NCI-H1436 treated with DMSO at 0.1 percent for 48 hours (cell line): ENCODE data around the gene PRSS23.

Experiments
- DNase-seq: peaks from one replicate; lab custom pipeline; 2025; lab: John Stamatoyannopoulos, UW

Gene PRSS23

GRCh38 chr11:86790867-86791849 lies 9.2 kb upstream of the PRSS23 start:
- no peak for DNase-seq

GRCh38 chr11:86792150-86792549 lies 8.2 kb upstream of the PRSS23 start:
- DNase-seq = no peak

- DNase-seq = no peak
Measured at GRCh38 chr11:86793307-86793706, 7.0 kb upstream of the PRSS23 start.

GRCh38 chr11:86795511-86795910 lies 4.8 kb upstream of the PRSS23 start:
- DNase-seq = no peak

GRCh38 chr11:86795949-86796348 lies 4.4 kb upstream of the PRSS23 start:
- DNase-seq = no peak

GRCh38 chr11:86797133-86797532 lies 3.2 kb upstream of the PRSS23 start:
- no peak for DNase-seq

GRCh38 chr11:86798988-86799387 lies 1.4 kb upstream of the PRSS23 start:
- DNase-seq = no peak

GRCh38 chr11:86799680-86800075 lies 664 bp upstream of the PRSS23 start:
- DNase-seq = no peak

GRCh38 chr11:86800960-86801272 lies 574 bp downstream of the PRSS23 start:
- no peak for DNase-seq

GRCh38 chr11:86801364-86801763 lies 1.0 kb downstream of the PRSS23 start:
- DNase-seq = no peak

- DNase-seq = no peak
Measured at GRCh38 chr11:86802146-86802545, 1.8 kb downstream of the PRSS23 start.

- DNase-seq = no peak
Measured at GRCh38 chr11:86802601-86803051, 2.3 kb downstream of the PRSS23 start.

- no peak for DNase-seq
Measured at GRCh38 chr11:86803136-86804045, 3.0 kb downstream of the PRSS23 start.

GRCh38 chr11:86804951-86805350 lies 4.6 kb downstream of the PRSS23 start:
- no peak for DNase-seq

- DNase-seq = no peak
Measured at GRCh38 chr11:86805873-86806310, 5.5 kb downstream of the PRSS23 start.

- DNase-seq = no peak
Measured at GRCh38 chr11:86806903-86807302, 6.6 kb downstream of the PRSS23 start.

GRCh38 chr11:86807360-86807759 lies 7.0 kb downstream of the PRSS23 start:
- no peak for DNase-seq

- no peak for DNase-seq
Measured at GRCh38 chr11:86809561-86809960, 9.2 kb downstream of the PRSS23 start.

GRCh38 chr11:86810288-86810687 lies 9.9 kb downstream of the PRSS23 start:
- no peak for DNase-seq

GRCh38 chr11:86811637-86812321 lies 11.4 kb downstream of the PRSS23 start:
- DNase-seq = no peak

- DNase-seq = no peak
Measured at GRCh38 chr11:86812322-86812670, 12.0 kb downstream of the PRSS23 start.

GRCh38 chr11:86812981-86813380 lies 12.6 kb downstream of the PRSS23 start:
- DNase-seq = no peak
